Cardiac fibroblast (primary cell): ENCODE results near the gene KRT1.

ENCODE experiments used
- DNase-seq, 2 donors: peaks; one replicate each; pipeline versions ENCODE4 v3.0.0 to v3.0.0-alpha.2; 2010; ENCODE audit warnings: low read depth in 2 of 2
- H3K4me3 ChIP-seq, 2 donors: replicated peaks in 1 of 2; 1 replicate in 1 of 2; 2 replicates in 1 of 2; pipeline ENCODE4 v1.5.1; 2011; ENCODE audit warnings: low read depth in 2 of 2, low read length in 2 of 2, mild to moderate bottlenecking in 2 of 2, moderate library complexity in 1 of 2
- TF ChIP-seq, protein P1 (sequence below): IDR thresholded peaks from one replicate; pipeline ENCODE4 v1.5.1; 2011; ENCODE audit warnings: low read depth, mild to moderate bottlenecking, low read length, inconsistent platforms

KRT1 gene

DNA sequence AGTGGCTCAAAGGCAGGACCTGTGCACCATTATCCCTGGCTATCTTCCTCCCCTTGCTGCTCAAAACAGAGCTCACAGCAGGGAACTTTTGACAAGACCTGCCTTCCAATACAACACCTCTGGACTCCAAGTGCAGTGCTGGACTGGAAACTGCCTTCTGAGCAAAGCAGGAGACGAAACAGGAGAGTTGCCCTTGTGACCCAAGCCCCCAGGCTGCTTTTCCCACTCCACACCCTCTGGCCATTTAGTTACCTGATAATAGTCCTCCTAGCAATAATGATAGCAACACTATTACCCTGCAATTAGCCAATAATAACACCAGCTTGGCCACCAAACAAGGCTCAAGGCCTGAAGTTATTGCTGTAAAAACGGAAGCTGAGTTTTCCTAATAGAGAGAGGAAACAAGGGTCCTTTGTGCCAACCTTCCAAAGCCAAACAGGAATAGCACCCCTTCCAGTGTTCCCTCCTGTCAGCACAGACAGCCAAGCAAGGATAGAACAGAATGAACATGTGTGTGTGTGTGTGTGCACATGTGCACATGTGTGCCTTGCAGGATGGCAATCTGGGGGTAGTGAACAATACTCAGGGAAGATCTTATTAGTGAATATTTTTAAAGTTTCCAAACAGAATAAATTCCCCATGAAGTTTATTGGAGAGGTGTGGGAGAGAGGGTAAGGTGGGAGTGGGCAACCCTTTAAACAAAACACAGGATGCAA, 52.7 kb downstream of the KRT1 start:
- TF ChIP-seq, protein P1, sequence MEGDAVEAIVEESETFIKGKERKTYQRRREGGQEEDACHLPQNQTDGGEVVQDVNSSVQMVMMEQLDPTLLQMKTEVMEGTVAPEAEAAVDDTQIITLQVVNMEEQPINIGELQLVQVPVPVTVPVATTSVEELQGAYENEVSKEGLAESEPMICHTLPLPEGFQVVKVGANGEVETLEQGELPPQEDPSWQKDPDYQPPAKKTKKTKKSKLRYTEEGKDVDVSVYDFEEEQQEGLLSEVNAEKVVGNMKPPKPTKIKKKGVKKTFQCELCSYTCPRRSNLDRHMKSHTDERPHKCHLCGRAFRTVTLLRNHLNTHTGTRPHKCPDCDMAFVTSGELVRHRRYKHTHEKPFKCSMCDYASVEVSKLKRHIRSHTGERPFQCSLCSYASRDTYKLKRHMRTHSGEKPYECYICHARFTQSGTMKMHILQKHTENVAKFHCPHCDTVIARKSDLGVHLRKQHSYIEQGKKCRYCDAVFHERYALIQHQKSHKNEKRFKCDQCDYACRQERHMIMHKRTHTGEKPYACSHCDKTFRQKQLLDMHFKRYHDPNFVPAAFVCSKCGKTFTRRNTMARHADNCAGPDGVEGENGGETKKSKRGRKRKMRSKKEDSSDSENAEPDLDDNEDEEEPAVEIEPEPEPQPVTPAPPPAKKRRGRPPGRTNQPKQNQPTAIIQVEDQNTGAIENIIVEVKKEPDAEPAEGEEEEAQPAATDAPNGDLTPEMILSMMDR: no peak
- DNase-seq: no peak
- H3K4me3 ChIP-seq: no peak overlapping the region
